HG02970 (cell line): Measurements from ENCODE around the gene KRTAP27-1.

Experiments used
- ATAC-seq: cut with Tn5 transposase; IDR thresholded peaks from one replicate; pipeline ENCODE4 v1.9.1; 2021; ENCODE audit warnings: mild to moderate bottlenecking, moderate library complexity, moderate number of reproducible peaks; ENCODE audit not compliant: unreplicated experiment, low FRiP score

The KRTAP27-1 gene

GRCh38 chr21:30337276-30337744 lies at the start of gene KRTAP27-1:
Gene KRTAP27-1, minus strand, starts transcription at chr21:30337694. Its CDS starts 26 bp downstream, at chr21:30337668.
- no peak for ATAC-seq

GRCh38 chr21:30382201-30382600 lies 44.7 kb upstream of the KRTAP27-1 start:
- no peak for ATAC-seq

GRCh38 chr21:30372139-30372770 lies 34.8 kb upstream of the KRTAP27-1 start, which contains the start of gene KRTAP13-2:
Gene KRTAP13-2, minus strand, starts transcription at chr21:30372271. Its CDS starts 58 bp downstream, at chr21:30372213.
- ATAC-seq: no peak

- no peak for ATAC-seq
Observed at GRCh38 chr21:30355906-30356305, 18.4 kb upstream of the KRTAP27-1 start.

GRCh38 chr21:30354308-30355005 lies 17.0 kb upstream of the KRTAP27-1 start:
- no peak for ATAC-seq

GRCh38 chr21:30351534-30351933 lies 14.0 kb upstream of the KRTAP27-1 start:
- ATAC-seq: no peak

GRCh38 chr21:30349572-30349971 lies 12.1 kb upstream of the KRTAP27-1 start:
- ATAC-seq: no peak

- ATAC-seq: no peak
Observed at GRCh38 chr21:30348506-30348905, 11.0 kb upstream of the KRTAP27-1 start, which contains the start of gene KRTAP23-1. Gene KRTAP23-1, minus strand, starts transcription at chr21:30348606. Its CDS starts 0 bp downstream, at chr21:30348606.

GRCh38 chr21:30345014-30345413 lies 7.5 kb upstream of the KRTAP27-1 start:
- ATAC-seq: no peak

- no peak for ATAC-seq
Observed at GRCh38 chr21:30340714-30341573, 3.5 kb upstream of the KRTAP27-1 start.

GRCh38 chr21:30338717-30339116 lies 1.2 kb upstream of the KRTAP27-1 start:
- no peak for ATAC-seq

- ATAC-seq: no peak
Observed at GRCh38 chr21:30337772-30338171, 278 bp upstream of the KRTAP27-1 start.

GRCh38 chr21:30336596-30336995 lies 898 bp downstream of the KRTAP27-1 start:
- ATAC-seq: no peak

GRCh38 chr21:30333736-30334135 lies 3.8 kb downstream of the KRTAP27-1 start:
- ATAC-seq: no peak

GRCh38 chr21:30332681-30333080 lies 4.8 kb downstream of the KRTAP27-1 start:
- ATAC-seq: no peak

GRCh38 chr21:30329203-30329875 lies 8.2 kb downstream of the KRTAP27-1 start:
- ATAC-seq: no peak

- no peak for ATAC-seq
Observed at GRCh38 chr21:30326390-30326789, 11.1 kb downstream of the KRTAP27-1 start.

- no peak for ATAC-seq
Observed at GRCh38 chr21:30320215-30320614, 17.3 kb downstream of the KRTAP27-1 start, which contains the start of gene KRTAP26-1. Gene KRTAP26-1, minus strand, starts transcription at chr21:30320315. Its CDS starts 280 bp downstream, at chr21:30320035.

GRCh38 chr21:30315701-30316100 lies 21.8 kb downstream of the KRTAP27-1 start:
- ATAC-seq: no peak

GRCh38 chr21:30306884-30307283 lies 30.6 kb downstream of the KRTAP27-1 start:
- ATAC-seq: no peak
